Osteoblast (primary cell): ENCODE results near the gene GPR78. TPM values are rescaled to one million over a fixed set of nuclear protein-coding genes. Genes with fewer than 3 reads are reported as not detected.

Experiments
- DNase-seq: peaks from one replicate; pipeline ENCODE4 v3.0.0; 2011; ENCODE audit warnings: low spot score, mixed read lengths; ENCODE audit not compliant: insufficient read length; ENCODE audit errors: missing footprints
- H2AFZ ChIP-seq: 2 replicates; pipeline ENCODE4 v1.6.0; 2011; ENCODE audit warnings: mild to moderate bottlenecking, low read length
- H3K27ac ChIP-seq: 2 replicates; pipeline ENCODE4 v1.5.1; 2011; ENCODE audit warnings: mild to moderate bottlenecking, low read depth, low read length, moderate library complexity
- H3K27me3 ChIP-seq: 2 replicates; pipeline ENCODE4 v1.6.0; 2012; ENCODE audit warnings: mild to moderate bottlenecking, control low read depth, inconsistent platforms, low read length, moderate library complexity; ENCODE audit not compliant: insufficient read depth
- H3K36me3 ChIP-seq: 2 replicates; pipeline ENCODE4 v1.5.1; 2011; ENCODE audit warnings: mild to moderate bottlenecking, low read length, control low read depth, moderate library complexity; ENCODE audit not compliant: insufficient read depth
- H3K4me1 ChIP-seq: 2 replicates; pipeline ENCODE4 v1.5.1; 2011; ENCODE audit warnings: mild to moderate bottlenecking, low read length, control low read depth, moderate library complexity; ENCODE audit not compliant: insufficient read depth
- H3K4me2 ChIP-seq: 2 replicates; pipeline ENCODE4 v1.6.0; 2011; ENCODE audit warnings: mild to moderate bottlenecking, low read length; ENCODE audit not compliant: insufficient read depth
- H3K4me3 ChIP-seq: fragments of 200-600 bp; sonication (generic); 3 replicates; pipeline ENCODE4 v1.5.1; 2012; ENCODE audit warnings: mild to moderate bottlenecking, low read length, inconsistent platforms; ENCODE audit not compliant: insufficient read depth
- H3K79me2 ChIP-seq: 2 replicates; pipeline ENCODE4 v1.6.0; 2012; ENCODE audit warnings: mild to moderate bottlenecking, low read length, control low read depth, inconsistent platforms; ENCODE audit not compliant: insufficient read depth
- H3K9me3 ChIP-seq: 2 replicates; pipeline ENCODE4 v1.5.1; 2011; ENCODE audit warnings: low read depth, low read length, control low read depth
- H4K20me1 ChIP-seq: 2 replicates; pipeline ENCODE4 v1.6.0; 2012; ENCODE audit warnings: mild to moderate bottlenecking, low read length, control low read depth; ENCODE audit not compliant: insufficient read depth
- CTCF ChIP-seq: IDR thresholded peaks from 2 replicates; pipeline ENCODE4 v1.5.1; 2011; ENCODE audit warnings: mild to moderate bottlenecking, low read depth, low read length, moderate library complexity; ENCODE audit errors: extremely low read depth
- total RNA-seq: library from RNA; depleted of rRNA; stranded (reverse); fragments of >200 nt; gene quantifications from 2 replicates; pipeline ENCODE4 v1.2.3, GENCODE V29; 2012

The GPR78 gene
- total RNA-seq, 1 donor, result 1.8 TPM

GRCh38 chr4:8549352-8549931 lies 30.8 kb upstream of the GPR78 start:
- H3K27ac ChIP-seq, result no peak overlapping the region

GRCh38 chr4:8550691-8551090 lies 29.5 kb upstream of the GPR78 start:
- Histone ChIP-seq H3K27ac (no peak overlapping the region), H4K20me1 (no peaks in the 10 kb centered on the region), H3K4me1 (peaks cover 11% of the 10 kb centered on the region), H3K4me3 (no peak overlapping the region), H3K27me3 (no peaks in the 10 kb centered on the region), H3K79me2 (no peaks in the 10 kb centered on the region), H3K4me2 (no peak overlapping the region), H3K9me3 (no peaks in the 10 kb centered on the region), H3K36me3 (no peaks in the 10 kb centered on the region), H2AFZ (no peak overlapping the region)
- TF ChIP-seq CTCF, result no peak
- DNase-seq, result peak; percentile 44

More at GRCh38 chr4:8549352-8549931, 30.8 kb upstream of the GPR78 start:
- Histone ChIP-seq H3K9me3 (no peaks in the 10 kb centered on the region), H3K4me1 (peaks cover 20% of the 10 kb centered on the region), H2AFZ (no peak overlapping the region), H3K4me3 (no peak overlapping the region), H3K4me2 (no peak overlapping the region), H4K20me1 (no peaks in the 10 kb centered on the region), H3K36me3 (no peaks in the 10 kb centered on the region), H3K79me2 (no peaks in the 10 kb centered on the region), H3K27me3 (no peaks in the 10 kb centered on the region)
- no peak for TF ChIP-seq CTCF
- peak; percentile 37 for DNase-seq

- peaks cover 15% of the 10 kb centered on the region for H3K4me1 ChIP-seq
- no peaks in the 10 kb centered on the region for H4K20me1 ChIP-seq
- no peak for TF ChIP-seq CTCF
- no peaks in the 10 kb centered on the region for H3K36me3 ChIP-seq
- no peak overlapping the region for H2AFZ ChIP-seq
- DNase-seq, result no peak
- H3K4me3 ChIP-seq, result no peak overlapping the region
- no peaks in the 10 kb centered on the region for H3K9me3 ChIP-seq
- no peak overlapping the region for H3K4me2 ChIP-seq
- H3K27me3 ChIP-seq, result no peaks in the 10 kb centered on the region
- H3K79me2 ChIP-seq, result no peaks in the 10 kb centered on the region
- no peak overlapping the region for H3K27ac ChIP-seq
Measured at GRCh38 chr4:8552024-8552423, 28.2 kb upstream of the GPR78 start.

- peak; percentile 70 for DNase-seq
Measured at GRCh38 chr4:8552581-8553205, 27.5 kb upstream of the GPR78 start.

More at GRCh38 chr4:8552581-8553205, 27.5 kb upstream of the GPR78 start:
- no peaks in the 10 kb centered on the region for H3K79me2 ChIP-seq
- H2AFZ ChIP-seq, result no peak overlapping the region
- H3K27me3 ChIP-seq, result no peaks in the 10 kb centered on the region
- no peak overlapping the region for H3K27ac ChIP-seq
- no peaks in the 10 kb centered on the region for H3K36me3 ChIP-seq
- no peak for TF ChIP-seq CTCF
- no peak overlapping the region for H3K4me2 ChIP-seq
- H3K9me3 ChIP-seq, result no peaks in the 10 kb centered on the region
- peaks cover 10% of the 10 kb centered on the region for H3K4me1 ChIP-seq
- H4K20me1 ChIP-seq, result no peaks in the 10 kb centered on the region
- H3K4me3 ChIP-seq, result no peak overlapping the region
